GM15510 (cell line): ENCODE measurements around the gene STUM.

Experiments used
- POLR2A ChIP-seq: IDR thresholded peaks from 3 replicates; pipeline ENCODE4 v1.6.1; 2011; ENCODE audit warnings: borderline replicate concordance; ENCODE audit not compliant: insufficient read length; ENCODE audit errors: extremely low read depth

The STUM gene

DNA sequence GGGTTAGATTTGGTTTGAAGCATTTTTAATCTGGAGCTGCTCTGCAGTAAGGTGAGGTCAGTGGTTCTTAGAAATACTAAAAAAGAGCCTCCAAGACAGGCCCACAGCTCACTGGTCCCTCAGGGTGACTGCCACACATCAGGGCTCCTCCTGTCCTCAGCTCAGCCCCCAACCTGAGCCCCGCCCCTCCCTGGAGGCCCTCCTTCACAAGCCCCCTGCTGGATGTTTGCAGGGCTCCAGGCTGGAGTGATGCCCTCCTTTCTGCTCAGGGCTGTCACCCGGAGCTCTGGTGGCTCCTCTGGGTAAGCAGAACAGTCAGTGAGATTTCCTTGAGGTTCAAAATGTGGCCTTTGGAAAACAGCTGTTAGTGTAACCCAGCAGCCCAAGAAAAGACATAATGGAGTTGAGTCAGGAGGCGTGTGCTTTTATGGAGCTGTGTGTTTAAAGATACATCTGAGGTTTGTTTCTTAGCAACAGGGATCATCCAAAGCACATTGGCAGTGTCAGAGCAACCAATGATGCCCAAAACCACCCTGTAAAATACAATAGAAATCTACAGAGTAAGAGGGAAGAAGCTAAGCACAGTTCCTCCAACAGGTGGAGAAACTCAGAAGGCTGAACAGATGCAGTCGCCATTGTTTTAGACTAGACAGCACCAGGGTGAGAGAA, 21.4 kb downstream of the STUM start:
- no peak for TF ChIP-seq POLR2A

GRCh38 chr1:226571893-226572292, 23.3 kb downstream of the STUM start:
- TF ChIP-seq POLR2A: no peak

DNA sequence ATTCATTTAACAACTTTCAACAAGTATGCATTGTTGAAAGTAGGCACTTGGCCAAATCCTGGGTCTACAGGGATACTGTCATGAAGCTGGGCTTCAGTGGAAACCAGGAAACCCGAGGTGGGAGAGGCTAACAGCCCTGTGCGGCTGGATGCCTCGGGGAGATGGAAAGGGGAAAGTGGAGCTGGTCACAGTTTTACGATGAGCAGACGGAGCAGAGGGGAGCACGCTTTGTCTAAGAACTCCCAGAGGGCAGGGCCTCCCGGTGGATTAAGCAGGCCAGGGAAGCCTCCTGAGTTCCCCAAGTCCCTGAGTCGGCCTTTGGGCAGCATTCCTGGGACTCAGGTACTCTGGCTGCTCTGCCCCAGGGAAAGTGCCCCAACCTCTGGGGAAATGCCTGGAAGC, 23.8 kb downstream of the STUM start:
- TF ChIP-seq POLR2A: no peak

DNA sequence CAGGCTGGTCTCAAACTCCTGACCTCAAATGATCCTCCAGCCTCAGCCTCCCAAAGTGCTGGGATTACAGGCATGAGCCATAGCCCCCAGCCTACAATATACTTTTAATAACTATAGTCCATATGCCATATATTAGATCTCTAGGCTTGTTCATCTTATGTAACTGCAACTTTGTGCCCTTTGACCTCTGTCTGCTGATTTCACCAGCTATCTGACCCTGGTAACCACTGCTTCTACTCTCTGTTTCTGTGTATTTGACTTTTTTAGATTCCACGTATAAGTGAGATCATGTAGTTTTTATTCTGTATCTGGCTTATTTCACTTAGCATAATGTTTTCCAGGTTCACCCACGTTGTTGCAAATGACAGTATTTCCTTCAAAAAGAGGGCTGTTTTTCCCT, 25.5 kb downstream of the STUM start:
- no peak for TF ChIP-seq POLR2A

DNA sequence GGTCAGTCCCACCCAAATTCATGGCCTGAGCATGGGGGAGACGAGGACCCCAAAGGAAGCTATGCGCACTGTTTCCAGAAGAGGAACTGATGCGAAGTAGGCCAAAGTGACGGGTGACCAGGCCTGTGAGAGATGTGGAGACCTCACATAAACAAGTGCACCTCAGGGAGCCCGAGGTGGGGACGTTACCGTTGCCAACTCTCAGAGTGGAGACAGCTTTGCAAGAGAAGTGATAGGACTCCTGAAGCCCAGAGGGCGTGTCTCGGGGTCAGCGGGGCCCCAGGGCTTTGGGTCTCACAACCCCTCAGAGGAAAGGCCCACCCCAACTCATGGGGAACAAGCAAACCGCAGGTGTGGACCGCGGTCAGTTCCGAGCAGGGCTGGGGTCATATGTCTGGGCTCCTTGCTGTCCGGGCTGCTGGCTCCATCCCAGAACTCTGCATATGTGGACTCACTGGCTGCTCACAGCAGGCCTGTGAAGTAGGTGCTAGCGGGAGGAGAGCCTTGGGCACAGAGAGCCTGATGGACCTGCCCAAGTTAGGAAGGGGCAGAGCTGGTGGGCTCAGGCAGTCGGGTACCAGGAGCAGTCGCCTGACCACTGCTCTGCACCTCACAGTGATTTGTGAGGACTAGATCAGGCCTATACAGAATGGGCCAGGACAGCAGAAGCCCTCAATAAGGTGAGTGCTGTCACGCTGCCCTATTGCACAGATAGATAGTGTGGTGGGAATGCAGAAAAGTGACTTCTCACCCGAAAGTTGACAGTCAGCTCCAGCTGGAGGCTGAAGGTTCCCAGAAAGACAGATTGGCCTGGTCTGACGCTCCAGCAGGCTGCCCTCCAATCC, 26.2 kb downstream of the STUM start:
- no peak for TF ChIP-seq POLR2A

- TF ChIP-seq POLR2A: no peak
Measured at GRCh38 chr1:226575436-226575720, 26.8 kb downstream of the STUM start.

DNA sequence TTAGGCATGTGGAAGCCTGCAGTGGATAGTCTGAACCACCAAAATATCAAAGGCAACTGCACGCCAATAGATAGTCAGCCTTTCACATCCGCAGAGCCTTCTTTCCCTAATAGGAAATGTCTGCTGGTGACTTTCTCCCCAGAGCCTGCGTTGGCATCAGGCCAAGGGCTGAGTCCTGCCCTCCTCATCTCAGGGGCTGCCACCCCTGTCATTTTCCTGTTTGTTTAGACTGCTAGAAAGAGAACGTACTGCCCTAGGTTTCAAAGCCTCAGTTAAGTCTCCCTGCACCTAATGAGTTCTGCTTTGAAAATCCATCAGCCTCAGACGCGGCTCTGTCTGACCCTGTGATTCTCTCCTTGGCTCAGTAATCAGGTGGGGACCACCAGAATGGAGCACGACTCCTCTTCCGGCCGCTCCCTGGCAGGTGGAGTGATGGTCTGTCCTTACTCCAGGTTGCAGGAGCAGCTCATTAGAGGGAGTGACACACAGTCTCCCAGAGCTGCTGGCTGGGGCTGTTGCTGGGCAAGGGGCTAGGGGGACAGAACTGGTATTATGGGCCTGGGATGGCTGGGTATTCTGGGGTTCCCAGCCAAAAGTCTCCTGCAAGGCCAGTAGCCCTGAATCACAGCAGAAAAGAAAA, 27.3 kb downstream of the STUM start:
- no peak for TF ChIP-seq POLR2A

GRCh38 chr1:226576601-226577000, 28.0 kb downstream of the STUM start:
- TF ChIP-seq POLR2A: no peak

DNA sequence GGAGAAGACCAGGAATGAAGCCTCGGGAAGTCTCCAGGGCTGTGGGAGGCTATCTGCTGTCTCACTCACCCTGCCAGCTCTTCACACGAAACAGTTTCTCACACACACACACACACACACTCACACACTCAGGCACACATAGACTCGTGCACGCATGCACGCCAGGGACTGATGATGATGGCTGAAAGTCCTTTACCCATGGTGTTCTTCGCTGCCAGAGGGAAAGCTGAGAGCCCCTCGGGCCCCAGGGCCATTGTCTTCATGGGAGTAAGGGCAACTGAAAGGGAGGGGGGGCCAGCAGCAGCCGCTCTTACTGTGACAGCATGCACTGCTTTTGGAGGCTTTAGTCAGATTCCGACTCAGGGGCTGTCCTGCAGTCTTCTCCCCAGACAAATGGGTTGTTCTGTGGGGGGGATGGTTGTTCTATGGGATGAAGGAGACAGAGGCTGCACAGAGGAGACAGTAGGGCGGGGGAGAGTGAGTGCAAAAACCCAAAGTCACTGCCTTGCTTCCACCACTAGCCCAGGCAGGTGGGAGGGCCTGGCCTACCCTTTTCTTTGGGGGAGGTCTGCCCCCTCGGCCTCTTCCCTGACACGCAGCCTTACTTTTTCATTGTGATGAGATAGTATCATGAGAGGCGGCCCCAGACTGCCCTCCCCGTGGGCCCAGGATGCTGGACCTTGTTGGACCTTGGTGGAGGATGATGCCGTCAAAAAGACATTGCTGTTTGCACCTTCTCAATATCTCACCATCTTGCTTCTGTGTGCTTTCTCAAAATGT, 29.0 kb downstream of the STUM start:
- no peak for TF ChIP-seq POLR2A

DNA sequence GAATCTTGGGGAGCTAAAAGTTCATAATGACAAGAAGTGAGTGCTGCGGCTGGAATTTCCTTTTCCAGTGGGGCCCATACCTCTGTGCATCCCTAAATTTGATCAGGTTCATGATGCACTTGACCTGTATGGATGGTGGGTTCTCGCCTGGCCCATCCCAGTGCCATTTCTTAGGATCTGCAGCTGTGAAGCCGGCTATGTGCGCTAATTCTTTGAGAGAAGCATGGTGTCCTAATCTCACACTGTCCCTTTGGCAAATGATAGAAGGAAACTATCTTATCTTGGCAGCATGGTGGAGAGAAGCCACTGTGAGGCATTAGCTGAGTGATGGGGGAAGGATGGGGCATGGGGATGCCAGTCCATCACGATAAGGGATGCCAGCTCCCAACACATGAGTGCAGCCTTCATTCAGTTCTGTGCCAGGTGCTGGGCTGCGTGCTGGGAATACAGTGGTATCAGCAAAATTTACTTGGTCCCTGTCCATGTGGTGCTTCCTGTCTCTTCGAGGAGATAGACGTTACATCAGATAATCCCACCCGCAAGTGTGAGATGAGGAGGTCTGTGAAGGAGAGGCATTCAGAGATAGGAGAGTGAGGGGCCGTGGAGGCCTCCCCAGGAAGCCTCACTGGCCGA, 30.5 kb downstream of the STUM start:
- TF ChIP-seq POLR2A: no peak

- TF ChIP-seq POLR2A: no peak
Measured at GRCh38 chr1:226579781-226580323, 31.3 kb downstream of the STUM start.

- no peak for TF ChIP-seq POLR2A
Measured at GRCh38 chr1:226580625-226581270, 32.2 kb downstream of the STUM start.

- TF ChIP-seq POLR2A: no peak
Measured at GRCh38 chr1:226581650-226582330, 33.2 kb downstream of the STUM start.
